HepG2 (cell line): ENCODE results near the gene MSX2. TPM values are rescaled to one million over a fixed set of nuclear protein-coding genes. Genes with fewer than 3 reads are reported as not detected.

Experiments used
- ATAC-seq: fragments of 200-7000 bp; cut with Tn5 transposase; 3 replicates; pipeline ENCODE4 v1.9.1; 2020; ENCODE audit warnings: mild to moderate bottlenecking, moderate library complexity
- BruUV-seq: library from RNA; stranded (reverse); fragments of 400-500 nt; replicated peaks from 2 replicates; lab custom pipeline; 2021; lab: Mats Ljungman, UMichigan
- CTCF ChIA-PET: fragments of 300-600 bp; formaldehyde crosslinking; extraction: SDS; loops from one replicate; lab custom pipeline; 2021; ENCODE audit warnings: low total read pairs, inconsistent platforms, low intra/inter-chr PET ratio; lab: Yijun Ruan, JAX
- POLR2A ChIA-PET: fragments of 350-600 bp; sonication (Branson Sonifier 250); formaldehyde crosslinking; loops from one replicate; lab custom pipeline; 2020; ENCODE audit warnings: antibody characterized with exemption, inconsistent platforms; lab: Yijun Ruan, JAX
- DNase-seq: peaks from one replicate; pipeline ENCODE4 v3.0.0-alpha.2; 2015; ENCODE audit warnings: low spot score
- FAIRE-seq: peaks from 3 replicates; lab custom pipeline; 2011; peaks lifted over from hg19 to GRCh38; lab: Jason Lieb, UNC
- H2AFZ ChIP-seq: one replicate; pipeline ENCODE4 v1.6.1; 2011; ENCODE audit warnings: low read length, inconsistent platforms
- H3K27ac ChIP-seq: fragments of 300-600 bp; 3 replicates; pipeline ENCODE4 v1.8.0; 2011; ENCODE audit warnings: mixed run types, mild to moderate bottlenecking, mixed read lengths, low read length, inconsistent platforms; ENCODE audit not compliant: insufficient read depth; ENCODE audit errors: extremely low read length
- H3K27me3 ChIP-seq, 2 experiments: fragments of 200-600 bp in 1 of 2; 2 replicates in 1 of 2; 3 replicates in 1 of 2; pipeline versions ENCODE4 v1.6.0 to v1.8.0; 2011; ENCODE audit warnings: low read length in 2 of 2, mild to moderate bottlenecking in 2 of 2, moderate library complexity in 2 of 2, inconsistent platforms in 1 of 2; ENCODE audit not compliant: insufficient read depth in 2 of 2, control insufficient read depth in 1 of 2
- H3K36me3 ChIP-seq, 2 experiments: fragments of 200-600 bp in 1 of 2; replicated peaks in 1 of 2; 2 replicates in 1 of 2; 3 replicates in 1 of 2; pipeline versions ENCODE4 v1.5.1 to v1.8.0; 2011; ENCODE audit warnings: low read length in 2 of 2, inconsistent platforms in 1 of 2; ENCODE audit not compliant: insufficient read depth in 2 of 2, control insufficient read depth in 1 of 2
- H3K4me1 ChIP-seq: 2 replicates; pipeline ENCODE4 v1.5.1; 2012; ENCODE audit warnings: low read length, inconsistent platforms; ENCODE audit not compliant: insufficient read depth
- H3K4me2 ChIP-seq: 2 replicates; pipeline ENCODE4 v1.6.0; 2011; ENCODE audit warnings: low read depth, low read length, inconsistent platforms
- H3K4me3 ChIP-seq, 3 experiments: fragments of 200-600 bp in 1 of 3; sonication (generic), shearing (Covaris generic) in 1 of 3; replicated peaks in 1 of 3; 2 replicates each; pipeline ENCODE4 v1.5.1; 2011 to 2016; ENCODE audit warnings: low read length in 3 of 3, inconsistent platforms in 2 of 3, low read depth in 2 of 3, mild to moderate bottlenecking in 2 of 3, control low read depth in 1 of 3, mixed read lengths in 1 of 3; ENCODE audit not compliant: insufficient read depth in 1 of 3
- H3K79me2 ChIP-seq: one replicate; pipeline ENCODE4 v1.6.1; 2011; ENCODE audit warnings: low read length, inconsistent platforms; ENCODE audit not compliant: insufficient read depth
- H3K9ac ChIP-seq: 2 replicates; pipeline ENCODE4 v1.6.0; 2011; ENCODE audit warnings: mild to moderate bottlenecking, low read depth, low read length, inconsistent platforms; ENCODE audit not compliant: insufficient read depth
- H3K9me3 ChIP-seq: 2 replicates; pipeline ENCODE4 v1.5.1; 2012; ENCODE audit warnings: mild to moderate bottlenecking, low read length
- H4K20me1 ChIP-seq: 2 replicates; pipeline ENCODE4 v1.6.0; 2011; ENCODE audit warnings: inconsistent platforms, mild to moderate bottlenecking, low read length, moderate library complexity; ENCODE audit not compliant: insufficient read depth
- BHLHE40 ChIP-seq: IDR thresholded peaks from 2 replicates; pipeline ENCODE4 v1.6.1; 2011; ENCODE audit warnings: low read length, improper control_type of control experiment
- EED ChIP-seq: sonication (generic); formaldehyde crosslinking; IDR thresholded peaks from 2 replicates; pipeline ENCODE4 v1.5.0; 2020; ENCODE audit warnings: mild to moderate bottlenecking, missing genetic modification reagents
- NR1H2 ChIP-seq: sonication (generic); formaldehyde crosslinking; IDR thresholded peaks from 2 replicates; pipeline ENCODE4 v1.8.1; 2022; ENCODE audit warnings: low read depth, missing genetic modification reagents, borderline replicate concordance
- SSRP1 ChIP-seq: IDR thresholded peaks from 2 replicates; pipeline ENCODE4 v1.6.1; 2016; ENCODE audit warnings: control low read depth
- ZNF570 ChIP-seq: sonication (generic); formaldehyde crosslinking; IDR thresholded peaks from 2 replicates; pipeline ENCODE4 v1.4.0; 2020; ENCODE audit warnings: mild to moderate bottlenecking, missing genetic modification reagents, borderline replicate concordance
- WGBS: methylation state at CpG from one replicate; pipeline ENCODE4 v1.1.6; 2017; ENCODE audit warnings: low lambda C conversion rate; 5-methylcytosine and 5-hydroxymethylcytosine counted together
- in situ Hi-C: cut with HindIII; loops from 2 replicates; pipeline ENCODE4 v1.10.0; 2017; ENCODE audit warnings: low pct_unique_long_range_greater_than_20kb; ENCODE audit not compliant: extremely low pct_ligation_motif_present
- intact Hi-C: fragments of 100-400 bp; cut with micrococcal nuclease; formaldehyde crosslinking; loops from one replicate; pipeline ENCODE4 v1.10.0; 2022; ENCODE audit not compliant: unreplicated experiment
- polyA plus RNA-seq, 8 experiments: library from polyadenylated mRNA; depleted of rRNA in 3 of 8; stranded (reverse) in 7 of 8; unstranded in 1 of 8; fragments of >200 nt; fragmentation: Illumina TruSeq in 4 of 8; extraction: Trizol in 4 of 8; gene quantifications; 2 replicates each; pipeline versions ENCODE4 v1.2.1 to v1.2.3, GENCODE V29; 2011 to 2016; ENCODE audit warnings: low read depth in 4 of 8, missing spikeins in 1 of 8, mixed read lengths in 1 of 8; ENCODE audit not compliant: insufficient read depth in 1 of 8
- total RNA-seq, 5 experiments: library from RNA; depleted of rRNA; stranded (reverse); fragments of >200 nt; fragmentation: Illumina TruSeq; extraction: Trizol; gene quantifications; 2 replicates each; pipeline ENCODE4 v1.2.3, GENCODE V29; 2016; ENCODE audit warnings: low read depth in 1 of 5
- TF ChIP-seq, protein P1 (sequence below): sonication (generic); formaldehyde crosslinking; IDR thresholded peaks from 2 replicates; pipeline ENCODE4 v1.4.0; 2020; ENCODE audit warnings: missing genetic modification reagents, mild to moderate bottlenecking, borderline replicate concordance
- TF ChIP-seq, protein P2 (sequence below), 2 experiments: sonication (generic) in 1 of 2; formaldehyde crosslinking in 1 of 2; IDR thresholded peaks; 2 replicates each; pipeline versions ENCODE4 v1.5.1 to v1.6.1; 2011 to 2020; ENCODE audit warnings: borderline replicate concordance in 1 of 2, low read depth in 1 of 2, low read length in 1 of 2, mild to moderate bottlenecking in 1 of 2, missing genetic modification reagents in 1 of 2, moderate library complexity in 1 of 2
- TF ChIP-seq, protein P3 (sequence below): sonication (generic); formaldehyde crosslinking; IDR thresholded peaks from 2 replicates; pipeline ENCODE4 v1.4.0; 2020; ENCODE audit warnings: missing genetic modification reagents, borderline replicate concordance
- TF ChIP-seq, protein P4 (sequence below): sonication (generic); formaldehyde crosslinking; IDR thresholded peaks from 2 replicates; pipeline ENCODE4 v1.8.1; 2022; ENCODE audit warnings: mild to moderate bottlenecking, missing genetic modification reagents

MSX2 gene
- total and polyA plus RNA-seq, 2 of the 13 experiments (the other 11 are each of a cell fraction or from before 2014, with no cell fraction given): not detected

DNA sequence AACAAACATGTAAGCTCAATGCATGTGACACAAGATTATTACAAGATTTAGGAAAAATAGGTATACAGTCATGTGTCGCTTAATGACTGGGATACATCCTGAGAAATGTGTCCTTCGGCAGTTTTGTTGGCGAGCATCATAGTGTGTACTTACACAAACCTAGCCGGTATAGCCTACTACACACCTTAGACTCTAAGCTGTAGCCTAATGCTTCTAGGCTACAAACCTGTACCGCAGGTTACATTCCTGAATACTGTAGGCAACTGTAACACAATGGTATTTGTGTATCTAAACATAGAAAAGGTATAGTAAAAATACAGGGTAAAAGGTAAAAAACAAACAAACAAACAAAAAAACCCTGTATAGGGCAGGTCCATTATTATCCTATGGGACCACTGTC lies 27.7 kb downstream of the MSX2 start:
- Histone ChIP-seq H3K4me1 (no peaks in the 10 kb centered on the region), H2AFZ (no peak overlapping the region), H3K79me2 (no peaks in the 10 kb centered on the region), H3K4me2 (no peak overlapping the region), H3K9me3 (no peaks in the 10 kb centered on the region), H3K9ac (no peak overlapping the region), H3K36me3 (no peaks in the 10 kb centered on the region), H4K20me1 (no peaks in the 10 kb centered on the region), H3K27me3 (peaks cover 0 to 34% of the 10 kb centered on the region in 2 experiments; a peak in 3 of 5 replicates), H3K4me3 (no peak overlapping the region), H3K27ac (no peak overlapping the region)
- ATAC-seq (no peak), DNase-seq (no peak), FAIRE-seq (no peak)
- BruUV-seq: no TSS peak
- intact Hi-C loops: no loop called here
- ChIA-PET POLR2A (no interaction called here), CTCF (no interaction called here)
- in situ Hi-C loops: no loop called here
- WGBS: 78% methylated on average over 5 of the region's 5 CpGs
- TF ChIP-seq SSRP1: no peak
- no peak for TF ChIP-seq BHLHE40
- TF ChIP-seq, protein P1, sequence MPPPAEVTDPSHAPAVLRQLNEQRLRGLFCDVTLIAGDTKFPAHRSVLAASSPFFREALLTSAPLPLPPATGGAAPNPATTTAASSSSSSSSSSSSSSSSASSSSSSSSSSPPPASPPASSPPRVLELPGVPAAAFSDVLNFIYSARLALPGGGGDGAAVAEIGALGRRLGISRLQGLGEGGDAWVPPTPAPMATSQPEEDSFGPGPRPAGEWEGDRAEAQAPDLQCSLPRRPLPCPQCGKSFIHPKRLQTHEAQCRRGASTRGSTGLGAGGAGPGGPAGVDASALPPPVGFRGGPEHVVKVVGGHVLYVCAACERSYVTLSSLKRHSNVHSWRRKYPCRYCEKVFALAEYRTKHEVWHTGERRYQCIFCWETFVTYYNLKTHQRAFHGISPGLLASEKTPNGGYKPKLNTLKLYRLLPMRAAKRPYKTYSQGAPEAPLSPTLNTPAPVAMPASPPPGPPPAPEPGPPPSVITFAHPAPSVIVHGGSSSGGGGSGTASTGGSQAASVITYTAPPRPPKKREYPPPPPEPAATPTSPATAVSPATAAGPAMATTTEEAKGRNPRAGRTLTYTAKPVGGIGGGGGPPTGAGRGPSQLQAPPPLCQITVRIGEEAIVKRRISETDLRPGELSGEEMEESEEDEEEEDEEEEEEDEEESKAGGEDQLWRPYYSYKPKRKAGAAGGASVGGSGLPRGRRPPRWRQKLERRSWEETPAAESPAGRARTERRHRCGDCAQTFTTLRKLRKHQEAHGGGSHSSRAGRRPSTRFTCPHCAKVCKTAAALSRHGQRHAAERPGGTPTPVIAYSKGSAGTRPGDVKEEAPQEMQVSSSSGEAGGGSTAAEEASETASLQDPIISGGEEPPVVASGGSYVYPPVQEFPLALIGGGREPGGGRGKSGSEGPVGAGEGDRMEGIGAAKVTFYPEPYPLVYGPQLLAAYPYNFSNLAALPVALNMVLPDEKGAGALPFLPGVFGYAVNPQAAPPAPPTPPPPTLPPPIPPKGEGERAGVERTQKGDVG (CRISPR knock-in tag): no peak
- TF ChIP-seq, protein P2, sequence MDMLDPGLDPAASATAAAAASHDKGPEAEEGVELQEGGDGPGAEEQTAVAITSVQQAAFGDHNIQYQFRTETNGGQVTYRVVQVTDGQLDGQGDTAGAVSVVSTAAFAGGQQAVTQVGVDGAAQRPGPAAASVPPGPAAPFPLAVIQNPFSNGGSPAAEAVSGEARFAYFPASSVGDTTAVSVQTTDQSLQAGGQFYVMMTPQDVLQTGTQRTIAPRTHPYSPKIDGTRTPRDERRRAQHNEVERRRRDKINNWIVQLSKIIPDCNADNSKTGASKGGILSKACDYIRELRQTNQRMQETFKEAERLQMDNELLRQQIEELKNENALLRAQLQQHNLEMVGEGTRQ (IDR thresholded peaks at IDR 0.05; ENCODE audit: low read depth, low read length): no peak
- TF ChIP-seq, protein P2 (CRISPR knock-in tag; IDR thresholded peaks at IDR 0.05; ENCODE audit: borderline replicate concordance): no peak
- TF ChIP-seq, protein P3, sequence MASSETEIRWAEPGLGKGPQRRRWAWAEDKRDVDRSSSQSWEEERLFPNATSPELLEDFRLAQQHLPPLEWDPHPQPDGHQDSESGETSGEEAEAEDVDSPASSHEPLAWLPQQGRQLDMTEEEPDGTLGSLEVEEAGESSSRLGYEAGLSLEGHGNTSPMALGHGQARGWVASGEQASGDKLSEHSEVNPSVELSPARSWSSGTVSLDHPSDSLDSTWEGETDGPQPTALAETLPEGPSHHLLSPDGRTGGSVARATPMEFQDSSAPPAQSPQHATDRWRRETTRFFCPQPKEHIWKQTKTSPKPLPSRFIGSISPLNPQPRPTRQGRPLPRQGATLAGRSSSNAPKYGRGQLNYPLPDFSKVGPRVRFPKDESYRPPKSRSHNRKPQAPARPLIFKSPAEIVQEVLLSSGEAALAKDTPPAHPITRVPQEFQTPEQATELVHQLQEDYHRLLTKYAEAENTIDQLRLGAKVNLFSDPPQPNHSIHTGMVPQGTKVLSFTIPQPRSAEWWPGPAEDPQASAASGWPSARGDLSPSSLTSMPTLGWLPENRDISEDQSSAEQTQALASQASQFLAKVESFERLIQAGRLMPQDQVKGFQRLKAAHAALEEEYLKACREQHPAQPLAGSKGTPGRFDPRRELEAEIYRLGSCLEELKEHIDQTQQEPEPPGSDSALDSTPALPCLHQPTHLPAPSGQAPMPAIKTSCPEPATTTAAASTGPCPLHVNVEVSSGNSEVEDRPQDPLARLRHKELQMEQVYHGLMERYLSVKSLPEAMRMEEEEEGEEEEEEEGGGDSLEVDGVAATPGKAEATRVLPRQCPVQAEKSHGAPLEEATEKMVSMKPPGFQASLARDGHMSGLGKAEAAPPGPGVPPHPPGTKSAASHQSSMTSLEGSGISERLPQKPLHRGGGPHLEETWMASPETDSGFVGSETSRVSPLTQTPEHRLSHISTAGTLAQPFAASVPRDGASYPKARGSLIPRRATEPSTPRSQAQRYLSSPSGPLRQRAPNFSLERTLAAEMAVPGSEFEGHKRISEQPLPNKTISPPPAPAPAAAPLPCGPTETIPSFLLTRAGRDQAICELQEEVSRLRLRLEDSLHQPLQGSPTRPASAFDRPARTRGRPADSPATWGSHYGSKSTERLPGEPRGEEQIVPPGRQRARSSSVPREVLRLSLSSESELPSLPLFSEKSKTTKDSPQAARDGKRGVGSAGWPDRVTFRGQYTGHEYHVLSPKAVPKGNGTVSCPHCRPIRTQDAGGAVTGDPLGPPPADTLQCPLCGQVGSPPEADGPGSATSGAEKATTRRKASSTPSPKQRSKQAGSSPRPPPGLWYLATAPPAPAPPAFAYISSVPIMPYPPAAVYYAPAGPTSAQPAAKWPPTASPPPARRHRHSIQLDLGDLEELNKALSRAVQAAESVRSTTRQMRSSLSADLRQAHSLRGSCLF (CRISPR knock-in tag): no peak
- TF ChIP-seq, protein P4, sequence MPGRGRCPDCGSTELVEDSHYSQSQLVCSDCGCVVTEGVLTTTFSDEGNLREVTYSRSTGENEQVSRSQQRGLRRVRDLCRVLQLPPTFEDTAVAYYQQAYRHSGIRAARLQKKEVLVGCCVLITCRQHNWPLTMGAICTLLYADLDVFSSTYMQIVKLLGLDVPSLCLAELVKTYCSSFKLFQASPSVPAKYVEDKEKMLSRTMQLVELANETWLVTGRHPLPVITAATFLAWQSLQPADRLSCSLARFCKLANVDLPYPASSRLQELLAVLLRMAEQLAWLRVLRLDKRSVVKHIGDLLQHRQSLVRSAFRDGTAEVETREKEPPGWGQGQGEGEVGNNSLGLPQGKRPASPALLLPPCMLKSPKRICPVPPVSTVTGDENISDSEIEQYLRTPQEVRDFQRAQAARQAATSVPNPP (CRISPR knock-in tag): no peak
- no peak for TF ChIP-seq NR1H2 (CRISPR knock-in tag)
- no peak for TF ChIP-seq EED (CRISPR knock-in tag)
- no peak for TF ChIP-seq ZNF570 (CRISPR knock-in tag)
